Fibroblast of the conjunctiva (primary cell): ENCODE results near the gene RGS7.
"Not testable (repeated sequence)": the region's sequence is repeated elsewhere in the genome, so short reads cannot be mapped to it uniquely, and the experiment has no call there.

Experiments
- DNase-seq: peaks from one replicate; pipeline ENCODE4 v3.0.0-alpha.2; 2010; ENCODE audit warnings: low read depth

The RGS7 gene

GRCh38 chr1:241139047-241139446, 218.0 kb downstream of the RGS7 start:
- no peak for DNase-seq

- no peak for DNase-seq
Observed at GRCh38 chr1:241138248-241138647, 218.8 kb downstream of the RGS7 start.

- no peak for DNase-seq
Observed at GRCh38 chr1:241136389-241136788, 220.6 kb downstream of the RGS7 start.

GRCh38 chr1:241131636-241132194, 225.3 kb downstream of the RGS7 start:
- DNase-seq, result no peak

GRCh38 chr1:241130881-241131280, 226.1 kb downstream of the RGS7 start:
- DNase-seq, result no peak

GRCh38 chr1:241129207-241129960, 227.6 kb downstream of the RGS7 start:
- no peak for DNase-seq

- no peak for DNase-seq
Observed at GRCh38 chr1:241125286-241125685, 231.7 kb downstream of the RGS7 start.

- DNase-seq, result no peak
Observed at GRCh38 chr1:241118049-241118448, 239.0 kb downstream of the RGS7 start.

- no peak for DNase-seq
Observed at GRCh38 chr1:241115784-241116183, 241.2 kb downstream of the RGS7 start.

- no peak for DNase-seq
Observed at GRCh38 chr1:241114699-241115233, 242.2 kb downstream of the RGS7 start.

GRCh38 chr1:241113557-241113956, 243.4 kb downstream of the RGS7 start:
- DNase-seq, result no peak

GRCh38 chr1:241109039-241109438, 248.0 kb downstream of the RGS7 start:
- DNase-seq, result no peak

GRCh38 chr1:241105147-241105546, 251.9 kb downstream of the RGS7 start:
- no peak for DNase-seq

- no peak for DNase-seq
Observed at GRCh38 chr1:241102664-241103063, 254.3 kb downstream of the RGS7 start.

GRCh38 chr1:241101622-241102021, 255.4 kb downstream of the RGS7 start:
- no peak for DNase-seq

- DNase-seq, result no peak
Observed at GRCh38 chr1:241097479-241097878, 259.5 kb downstream of the RGS7 start.

GRCh38 chr1:241096982-241097381, 260.0 kb downstream of the RGS7 start:
- DNase-seq, result no peak

GRCh38 chr1:241095847-241096246, 261.2 kb downstream of the RGS7 start:
- no peak for DNase-seq

GRCh38 chr1:241090798-241091197, 266.2 kb downstream of the RGS7 start:
- no peak for DNase-seq

- not testable (repeated sequence) for DNase-seq
Observed at GRCh38 chr1:241089066-241089465, 267.9 kb downstream of the RGS7 start.

GRCh38 chr1:241088075-241088474, 268.9 kb downstream of the RGS7 start:
- not testable (repeated sequence) for DNase-seq

- DNase-seq, result no peak
Observed at GRCh38 chr1:241086686-241087085, 270.3 kb downstream of the RGS7 start.

- DNase-seq, result no peak
Observed at GRCh38 chr1:241083285-241083684, 273.7 kb downstream of the RGS7 start.

GRCh38 chr1:241081473-241081872, 275.5 kb downstream of the RGS7 start:
- no peak for DNase-seq
